Activated B cell treated with CpG ODN at 0.5 μM for 24 hours (primary cell): ENCODE data around the gene GNAZ. TPM values are rescaled to one million over a fixed set of nuclear protein-coding genes. Genes with fewer than 3 reads are reported as not detected.

Experiments used
- ATAC-seq: fragments of 200-7000 bp; cut with Tn5 transposase; one replicate; pipeline ENCODE4 v1.10.0; 2021; ENCODE audit warnings: low read depth, mild to moderate bottlenecking, moderate library complexity
- CTCF ChIA-PET: fragments of 350-600 bp; sonication (Branson Sonifier 250); formaldehyde crosslinking; loops from one replicate; lab custom pipeline; 2021; ENCODE audit warnings: antibody characterized with exemption; lab: Charles Lee
- POLR2A ChIA-PET: fragments of 350-600 bp; sonication (Branson Sonifier 250); formaldehyde crosslinking; loops from one replicate; lab custom pipeline; 2021; ENCODE audit warnings: antibody characterized with exemption; lab: Charles Lee
- DNase-seq: peaks from one replicate; pipeline ENCODE4 v3.0.0; 2022
- H3K27ac Mint-ChIP-seq: one replicate; pipeline ENCODE4 v1.8.0; 2020; ENCODE audit warnings: mixed read lengths
- H3K27me3 Mint-ChIP-seq: one replicate; pipeline ENCODE4 v1.8.0; 2021; ENCODE audit warnings: mixed read lengths
- H3K36me3 Mint-ChIP-seq: one replicate; pipeline ENCODE4 v1.8.0; 2021; ENCODE audit warnings: low read depth, mixed read lengths
- H3K4me1 Mint-ChIP-seq: one replicate; pipeline ENCODE4 v1.8.0; 2021; ENCODE audit warnings: mixed read lengths
- H3K4me3 Mint-ChIP-seq: one replicate; pipeline ENCODE4 v1.8.0; 2020; ENCODE audit warnings: mild to moderate bottlenecking, mixed read lengths
- H3K9me3 Mint-ChIP-seq: one replicate; pipeline ENCODE4 v1.8.0; 2020; ENCODE audit warnings: mixed read lengths
- CTCF ChIP-seq: fragments of 200-600 bp; IDR thresholded peaks from one replicate; pipeline ENCODE4 v1.8.0; 2022; ENCODE audit warnings: antibody characterized with exemption, mild to moderate bottlenecking
- intact Hi-C: fragments of 100-400 bp; cut with micrococcal nuclease; formaldehyde crosslinking; loops from one replicate; pipeline ENCODE4 v1.15.1; 2024
- total RNA-seq: library from RNA; stranded (reverse); gene quantifications from 2 replicates; pipeline ENCODE4 v1.2.3, GENCODE V29; 2022

The GNAZ gene
- total RNA-seq, 1 donor from 2014 or later, result 12.2 TPM

- Mint-ChIP-seq H3K27ac (no peak overlapping the region), H3K4me1 (no peaks in the 10 kb centered on the region), H3K36me3 (no peaks in the 10 kb centered on the region), H3K27me3 (no peaks in the 10 kb centered on the region), H3K4me3 (no peak overlapping the region), H3K9me3 (no peaks in the 10 kb centered on the region)
- ChIA-PET POLR2A (no interaction called here), CTCF (no interaction called here)
- no peak for TF ChIP-seq CTCF
- ATAC-seq, result no peak
- intact Hi-C loops, result no loop called here
- DNase-seq, result no peak
Observed at GRCh38 chr22:23094695-23095681, 24.7 kb downstream of the GNAZ start.

GRCh38 chr22:23095733-23096342 is 25.5 kb downstream of the GNAZ start:
- CTCF ChIA-PET, result no interaction called here
- H3K4me3 Mint-ChIP-seq, result no peak overlapping the region
- intact Hi-C loops, result no loop called here
- no peak for DNase-seq
- no peak for TF ChIP-seq CTCF
- no peaks in the 10 kb centered on the region for H3K4me1 Mint-ChIP-seq
- no peaks in the 10 kb centered on the region for H3K36me3 Mint-ChIP-seq
- H3K9me3 Mint-ChIP-seq, result no peaks in the 10 kb centered on the region
- ATAC-seq, result no peak
- no peak overlapping the region for H3K27ac Mint-ChIP-seq
- no peaks in the 10 kb centered on the region for H3K27me3 Mint-ChIP-seq
- POLR2A ChIA-PET, result no interaction called here

- Mint-ChIP-seq H3K9me3 (no peaks in the 10 kb centered on the region), H3K27ac (no peak overlapping the region), H3K4me3 (no peak overlapping the region), H3K27me3 (no peaks in the 10 kb centered on the region), H3K4me1 (no peaks in the 10 kb centered on the region), H3K36me3 (no peaks in the 10 kb centered on the region)
- POLR2A ChIA-PET, result no interaction called here
- intact Hi-C loops, result no loop called here
- TF ChIP-seq CTCF, result no peak
- DNase-seq (no peak), ATAC-seq (no peak)
- CTCF ChIA-PET, result no interaction called here
Observed at GRCh38 chr22:23097412-23098229, 27.3 kb downstream of the GNAZ start.

- Mint-ChIP-seq H3K27ac (no peak overlapping the region), H3K4me3 (no peak overlapping the region), H3K27me3 (no peaks in the 10 kb centered on the region), H3K36me3 (no peaks in the 10 kb centered on the region), H3K4me1 (no peaks in the 10 kb centered on the region), H3K9me3 (no peaks in the 10 kb centered on the region)
- ChIA-PET POLR2A (no interaction called here), CTCF (no interaction called here)
- no peak for ATAC-seq
- TF ChIP-seq CTCF, result no peak
- intact Hi-C loops, result no loop called here
- DNase-seq, result no peak
Observed at GRCh38 chr22:23098230-23098705, 27.9 kb downstream of the GNAZ start.
